Activated CD8-positive, alpha-beta memory T cell treated with anti-CD3 and anti-CD28 coated beads, Interleukin-2, amount 10 ng/mL, durations not matched to agents 7 days and 5 days (primary cell): ENCODE results near the gene H2AZ1. TPM values are rescaled to one million over a fixed set of nuclear protein-coding genes. Genes with fewer than 3 reads are reported as not detected.
"Not testable (repeated sequence)": the region's sequence is repeated elsewhere in the genome, so short reads cannot be mapped to it uniquely, and the experiment has no call there.

ENCODE experiments used
- ATAC-seq: fragments of 150-1000 bp; cut with Tn5 transposase; one replicate; pipeline ENCODE4 v1.10.0; 2021; ENCODE audit warnings: moderate library complexity
- CTCF ChIA-PET: fragments of 350-600 bp; sonication (Branson Sonifier 250); formaldehyde crosslinking; loops from one replicate; lab custom pipeline; 2021; ENCODE audit warnings: antibody characterized with exemption; lab: Charles Lee
- DNase-seq: peaks from one replicate; pipeline ENCODE4 v3.0.0-alpha.2; 2020
- H3K27ac Mint-ChIP-seq: one replicate; pipeline ENCODE4 v1.8.0; 2021; ENCODE audit warnings: mild to moderate bottlenecking, mixed read lengths
- H3K27me3 Mint-ChIP-seq: one replicate; pipeline ENCODE4 v1.8.0; 2021; ENCODE audit warnings: mixed read lengths
- H3K36me3 Mint-ChIP-seq: one replicate; pipeline ENCODE4 v1.8.0; 2021; ENCODE audit warnings: mild to moderate bottlenecking, mixed read lengths
- H3K4me1 Mint-ChIP-seq: one replicate; pipeline ENCODE4 v1.8.0; 2021; ENCODE audit warnings: mixed read lengths
- H3K4me3 Mint-ChIP-seq: one replicate; pipeline ENCODE4 v1.8.0; 2021; ENCODE audit warnings: mild to moderate bottlenecking, moderate library complexity, mixed read lengths
- H3K9me3 Mint-ChIP-seq: one replicate; pipeline ENCODE4 v1.8.0; 2022; ENCODE audit warnings: low read depth, mixed read lengths
- total RNA-seq, 2 experiments: library from RNA; stranded (reverse); gene quantifications; one replicate each; pipeline ENCODE4 v1.2.3, GENCODE V29; 2021

H2AZ1 gene
- total RNA-seq, 2 experiments from 2014 or later = 607 to 663 TPM

- ATAC-seq = no peak
- Mint-ChIP-seq H3K27ac (no peak overlapping the region), H3K36me3 (peaks cover 14% of the 10 kb centered on the region), H3K4me1 (peaks cover 23% of the 10 kb centered on the region), H3K27me3 (no peaks in the 10 kb centered on the region), H3K9me3 (peaks cover 2% of the 10 kb centered on the region), H3K4me3 (no peak overlapping the region)
- CTCF ChIA-PET = interaction anchor here (1.0 to 1.7 kb wide), 3 partner anchors 10 to 36 kb away, joined by 3 to 5 read pairs (median 4); no protein-coding TSS in a partner anchor
- DNase-seq = no peak
Measured at GRCh38 chr4:99961711-99962110, 11.6 kb upstream of the H2AZ1 start.

- Mint-ChIP-seq H3K9me3 (peaks cover 5% of the 10 kb centered on the region), H3K27me3 (no peaks in the 10 kb centered on the region), H3K36me3 (peaks cover 21% of the 10 kb centered on the region), H3K27ac (no peak overlapping the region), H3K4me1 (peaks cover 14% of the 10 kb centered on the region), H3K4me3 (no peak overlapping the region)
- DNase-seq (no peak), ATAC-seq (no peak)
- CTCF ChIA-PET = interaction anchor here (1.0 kb wide), 1 partner anchor 37 kb away, joined by 3 read pairs; no protein-coding TSS in a partner anchor
Measured at GRCh38 chr4:99960648-99961047, 10.6 kb upstream of the H2AZ1 start.

GRCh38 chr4:99958207-99958606, 8.1 kb upstream of the H2AZ1 start:
- CTCF ChIA-PET = interaction anchor here (0.8 kb wide), 1 partner anchor 9 kb away, joined by 3 read pairs; no protein-coding TSS in a partner anchor
- not testable (repeated sequence) for H3K27me3 Mint-ChIP-seq, H3K9me3 Mint-ChIP-seq, DNase-seq, H3K4me1 Mint-ChIP-seq, H3K4me3 Mint-ChIP-seq, ATAC-seq, H3K27ac Mint-ChIP-seq
- H3K36me3 Mint-ChIP-seq = peaks cover 18% of the 10 kb centered on the region

- no peaks in the 10 kb centered on the region for H3K27me3 Mint-ChIP-seq
- no peak for ATAC-seq
- H3K9me3 Mint-ChIP-seq = peaks cover 2% of the 10 kb centered on the region
- no peak overlapping the region for H3K4me3 Mint-ChIP-seq
- H3K36me3 Mint-ChIP-seq = peaks cover 20% of the 10 kb centered on the region
- H3K4me1 Mint-ChIP-seq = peaks cover 20% of the 10 kb centered on the region
- DNase-seq = no peak
- no peak overlapping the region for H3K27ac Mint-ChIP-seq
- CTCF ChIA-PET = interaction anchor here (1.0 to 2.8 kb wide), 7 partner anchors 11 to 145 kb away, joined by 3 to 10 read pairs (median 4); no protein-coding TSS in a partner anchor
Measured at GRCh38 chr4:99950913-99951254, 809 bp upstream of the H2AZ1 start.

GRCh38 chr4:99949034-99949998, 759 bp downstream of the H2AZ1 start:
- CTCF ChIA-PET = interaction anchor here (0.6 to 3.4 kb wide), 23 partner anchors 9 to 954 kb away, joined by 3 to 42 read pairs (median 4); partner anchors contain the start of genes DAPP1, LAMTOR3, METAP1 and TRMT10A
- H3K4me3 Mint-ChIP-seq = no peak overlapping the region
- no peaks in the 10 kb centered on the region for H3K9me3 Mint-ChIP-seq
- peaks cover 32% of the 10 kb centered on the region for H3K4me1 Mint-ChIP-seq
- H3K36me3 Mint-ChIP-seq = peaks cover 25% of the 10 kb centered on the region
- H3K27me3 Mint-ChIP-seq = no peaks in the 10 kb centered on the region
- peak; percentile 96 for DNase-seq
- no peak overlapping the region for H3K27ac Mint-ChIP-seq
- peak; percentile 18 for ATAC-seq

- no peak for DNase-seq
- ATAC-seq = no peak
- Mint-ChIP-seq H3K4me3 (no peak overlapping the region), H3K27me3 (no peaks in the 10 kb centered on the region), H3K36me3 (peaks cover 42% of the 10 kb centered on the region), H3K9me3 (no peaks in the 10 kb centered on the region), H3K4me1 (peaks cover 49% of the 10 kb centered on the region), H3K27ac (peak overlapping the region; percentile 95)
- CTCF ChIA-PET = interaction anchor here (1.2 to 3.4 kb wide), 10 partner anchors 53 to 384 kb away, joined by 3 to 42 read pairs (median 10); partner anchors contain the start of genes DAPP1, LAMTOR3 and TRMT10A
Measured at GRCh38 chr4:99947608-99948007, 2.5 kb downstream of the H2AZ1 start.

- DNase-seq (no peak), ATAC-seq (no peak)
- peaks cover 49% of the 10 kb centered on the region for H3K4me1 Mint-ChIP-seq
- no peak overlapping the region for H3K4me3 Mint-ChIP-seq
- no peaks in the 10 kb centered on the region for H3K27me3 Mint-ChIP-seq
- H3K36me3 Mint-ChIP-seq = peaks cover 41% of the 10 kb centered on the region
- CTCF ChIA-PET = interaction anchor here (0.9 to 3.4 kb wide), 10 partner anchors 18 to 384 kb away, joined by 3 to 42 read pairs (median 10); partner anchors contain the start of genes DAPP1, LAMTOR3 and TRMT10A
- H3K27ac Mint-ChIP-seq = peak overlapping the region; percentile 95
- no peaks in the 10 kb centered on the region for H3K9me3 Mint-ChIP-seq
Measured at GRCh38 chr4:99947190-99947578, 2.9 kb downstream of the H2AZ1 start.

- H3K4me3 Mint-ChIP-seq = no peak within 1 kb of the TSS
- H3K4me1 Mint-ChIP-seq = peaks cover 46% of the 10 kb centered on the region
- DNase-seq (peak; percentile 84), ATAC-seq (peak; percentile 54)
- H3K27me3 Mint-ChIP-seq = no peaks in the 10 kb centered on the region
- no peaks in the 10 kb centered on the region for H3K9me3 Mint-ChIP-seq
- H3K27ac Mint-ChIP-seq = peak within 1 kb of the TSS; percentile 97
- CTCF ChIA-PET = interaction anchor here (0.9 to 3.4 kb wide), 11 partner anchors 9 to 383 kb away, joined by 3 to 42 read pairs (median 9); partner anchors contain the start of genes DAPP1, LAMTOR3 and TRMT10A
- H3K36me3 Mint-ChIP-seq = peaks cover 41% of the 10 kb centered on the region
Measured at GRCh38 chr4:99946356-99947189, 3.5 kb downstream of the H2AZ1 start, which contains the start of gene DNAJB14. DNAJB14 (minus strand) TSS chr4:99946618; CDS start chr4:99946571, 47 bp downstream.

- H3K4me1 Mint-ChIP-seq = peaks cover 48% of the 10 kb centered on the region
- peaks cover 46% of the 10 kb centered on the region for H3K36me3 Mint-ChIP-seq
- peak overlapping the region; percentile 97 for H3K27ac Mint-ChIP-seq
- peak; percentile 10 for ATAC-seq
- CTCF ChIA-PET = interaction anchor here (1.2 to 3.4 kb wide), 7 partner anchors 8 to 382 kb away, joined by 3 to 42 read pairs (median 9); partner anchors contain the start of genes DAPP1 and TRMT10A
- H3K4me3 Mint-ChIP-seq = no peak overlapping the region
- no peaks in the 10 kb centered on the region for H3K27me3 Mint-ChIP-seq
- no peaks in the 10 kb centered on the region for H3K9me3 Mint-ChIP-seq
- no peak for DNase-seq
Measured at GRCh38 chr4:99945718-99946355, 4.2 kb downstream of the H2AZ1 start.

GRCh38 chr4:99943904-99944437, 6.1 kb downstream of the H2AZ1 start:
- Mint-ChIP-seq H3K9me3 (no peaks in the 10 kb centered on the region), H3K4me1 (peaks cover 53% of the 10 kb centered on the region), H3K4me3 (peak overlapping the region; percentile 58), H3K36me3 (peaks cover 52% of the 10 kb centered on the region), H3K27ac (no peak overlapping the region), H3K27me3 (no peaks in the 10 kb centered on the region)
- DNase-seq = no peak
- CTCF ChIA-PET = interaction anchor here (0.8 to 1.9 kb wide), 2 partner anchors 27 to 133 kb away, joined by 3 to 5 read pairs; no protein-coding TSS in a partner anchor
- no peak for ATAC-seq

GRCh38 chr4:99938243-99938753, 11.8 kb downstream of the H2AZ1 start:
- Mint-ChIP-seq H3K36me3 (peaks cover 59% of the 10 kb centered on the region), H3K9me3 (no peaks in the 10 kb centered on the region), H3K27me3 (no peaks in the 10 kb centered on the region), H3K4me3 (no peak overlapping the region), H3K27ac (peak overlapping the region; percentile 6), H3K4me1 (peaks cover 28% of the 10 kb centered on the region)
- DNase-seq = no peak
- ATAC-seq = no peak
- CTCF ChIA-PET = no interaction called here

- H3K27ac Mint-ChIP-seq = no peak overlapping the region
- peaks cover 3% of the 10 kb centered on the region for H3K9me3 Mint-ChIP-seq
- CTCF ChIA-PET = no interaction called here
- DNase-seq (no peak), ATAC-seq (no peak)
- no peaks in the 10 kb centered on the region for H3K27me3 Mint-ChIP-seq
- peaks cover 30% of the 10 kb centered on the region for H3K4me1 Mint-ChIP-seq
- H3K4me3 Mint-ChIP-seq = no peak overlapping the region
- H3K36me3 Mint-ChIP-seq = peaks cover 66% of the 10 kb centered on the region
Measured at GRCh38 chr4:99934891-99935290, 15.2 kb downstream of the H2AZ1 start.
